ENCODE measurements around the gene AFF4. TPM values are rescaled to one million over a fixed set of nuclear protein-coding genes. Genes with fewer than 3 reads are reported as not detected.

Gene AFF4
- total and polyA plus RNA-seq, 2 of the 4 experiments (the other 2 are of a cell fraction): 27.3 to 57.2 TPM

DNA sequence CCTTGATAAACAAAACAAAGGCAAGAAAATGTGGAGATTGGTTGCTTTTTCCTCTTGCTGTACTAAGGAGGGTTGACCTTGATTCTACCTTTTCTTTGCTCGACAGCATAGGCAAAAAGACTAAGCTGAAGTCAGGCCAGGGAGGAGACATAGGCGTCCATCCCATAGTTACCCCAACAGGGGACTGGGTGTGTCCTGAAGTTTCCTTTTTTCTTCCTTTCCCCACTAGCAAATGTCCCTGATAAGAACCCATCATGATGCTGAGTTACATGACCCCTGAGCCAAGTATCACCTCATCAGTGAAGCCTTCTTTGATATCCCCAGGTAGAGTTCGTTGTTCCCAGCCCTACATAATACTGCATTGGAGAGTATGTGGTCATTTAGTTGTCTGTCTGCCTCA, 123.1 kb downstream of the AFF4 start:
- no CpG with 5 or more reads among the region's 3 CpGs for WGBS, 2 experiments (ENCODE audit: extremely low coverage in 2 of 2, insufficient read length in 1 of 2)
- H3K4me2 ChIP-seq (ENCODE audit: low read depth, low read length): peak overlapping the region; percentile 86
- CTCF ChIA-PET: interaction anchor here (0.7 to 1.0 kb wide), 2 partner anchors 43 to 305 kb away, joined by 3 read pairs; no protein-coding TSS in a partner anchor

More for the DNA sequence above, 123.1 kb downstream of the AFF4 start:
- peak overlapping the region; percentile 86 for H3K14ac ChIP-seq (replicated peaks; ENCODE audit: low read depth, low read length)
- intact Hi-C loops (cut with micrococcal nuclease) (no loop called here), in situ Hi-C loops (cut with MboI; ENCODE audit: low sequenced_read_pairs) (no loop called here), dilution Hi-C loops (cut with HindIII; ENCODE audit: low sequenced_read_pairs, unreplicated experiment) (no loop called here)
- peak overlapping the region; percentile 46 to 89 for H4K8ac ChIP-seq (ENCODE audit: low read depth in 2 of 2, low read length in 2 of 2)
- peak overlapping the region; percentile 37; the same call in 1 of the 2 replicates for H2AK5ac ChIP-seq (ENCODE audit: low read depth, low read length)
- peak overlapping the region; percentile 65 for H2AFZ ChIP-seq (replicated peaks; ENCODE audit: low read length, poor library complexity)
- H3K36me3 ChIP-seq (ENCODE audit: control insufficient read depth, insufficient read depth, low read length): no peaks in the 10 kb centered on the region
- peak overlapping the region; percentile 92 for H2BK120ac ChIP-seq (ENCODE audit: low read depth, low read length)
- H3K18ac ChIP-seq (ENCODE audit: low read depth, low read length): peak overlapping the region; percentile 92
- peak overlapping the region; percentile 84 for H4K91ac ChIP-seq (ENCODE audit: insufficient read depth, low read depth, low read length)
- peak overlapping the region; percentile 83 for H2BK20ac ChIP-seq (ENCODE audit: low read depth, low read length)
- peak overlapping the region; percentile 39; the same call in 1 of the 2 replicates for H3K23ac ChIP-seq (ENCODE audit: low read depth, low read length)
- DNase-seq: no peak
- no peak overlapping the region for H3K9ac ChIP-seq (ENCODE audit: low read depth, low read length)
- peaks cover 19% of the 10 kb centered on the region for H3K4me1 ChIP-seq (ENCODE audit: control insufficient read depth, insufficient read depth, low read length)
- H2BK5ac ChIP-seq (ENCODE audit: low read depth, low read length, poor library complexity, severe bottlenecking): peak overlapping the region; percentile 93
- H3K4ac ChIP-seq (ENCODE audit: low read depth, low read length): peak overlapping the region; percentile 90
- peak overlapping the region; percentile 86; the same call in 2 of the 3 replicates for H2BK15ac ChIP-seq (ENCODE audit: low read depth, low read length)
- peak overlapping the region; percentile 95 for H4K5ac ChIP-seq (ENCODE audit: low read depth, low read length)
- peak overlapping the region; percentile 30; the same call in 1 of the 2 replicates for H3K56ac ChIP-seq (ENCODE audit: extremely low read depth, insufficient read depth, low read length)
- no peaks in the 10 kb centered on the region for H4K20me1 ChIP-seq (ENCODE audit: insufficient read depth, low read length)
- ATAC-seq (ENCODE audit: low read depth): no peak
- POLR2A ChIA-PET (ENCODE audit: unreplicated experiment): interaction anchor here (1.0 kb wide), 1 partner anchor 43 kb away, joined by 3 read pairs; no protein-coding TSS in a partner anchor
- H3K27me3 ChIP-seq (ENCODE audit: control insufficient read depth, insufficient read depth, low read length): no peaks in the 10 kb centered on the region
- BruUV-seq (replicated peaks): no TSS peak
- H2AK9ac ChIP-seq (replicated peaks; ENCODE audit: low read depth, low read length, poor library complexity): peak overlapping the region; percentile 49
- no peaks in the 10 kb centered on the region for H3K79me1 ChIP-seq (ENCODE audit: low read depth in 1 of 2, low read length in 2 of 2)
- TF ChIP-seq MAFK (IDR thresholded peaks at IDR 0.05; ENCODE audit: low read depth, low read length): no peak
- no peak overlapping the region for H3K4me3 ChIP-seq (ENCODE audit: insufficient read depth, low read depth, low read length)
- H3K9me1 ChIP-seq (ENCODE audit: insufficient read depth, low read length): peaks cover 7% of the 10 kb centered on the region
- H3K9me3 ChIP-seq (ENCODE audit: control insufficient read depth, insufficient read depth, low read length): no peaks in the 10 kb centered on the region
- peak overlapping the region; percentile 95 for H3K27ac ChIP-seq (ENCODE audit: insufficient read depth, low read length)
